Fibroblast of lung (primary cell): ENCODE measurements around the gene VWA5B1.
A peak's percentile ranks its signal among the peaks of the same experiment; 100 is the strongest.

Source experiments
- EZH2 ChIP-seq: IDR thresholded peaks from 2 replicates; pipeline ENCODE4 v1.5.1; 2012; ENCODE audit warnings: low read length, control low read depth, mild to moderate bottlenecking; ENCODE audit errors: missing control alignments
- TF ChIP-seq, protein P1 (sequence below), 2 donors: IDR thresholded peaks in 1 of 2; conservative IDR thresholded peaks in 1 of 2; 1 replicate in 1 of 2; 2 replicates in 1 of 2; pipeline ENCODE4 v1.5.1; 2011 to 2012; ENCODE audit warnings: low read length in 2 of 2, control low read depth in 1 of 2, inconsistent platforms in 1 of 2, low read depth in 1 of 2, mild to moderate bottlenecking in 1 of 2

DNA sequence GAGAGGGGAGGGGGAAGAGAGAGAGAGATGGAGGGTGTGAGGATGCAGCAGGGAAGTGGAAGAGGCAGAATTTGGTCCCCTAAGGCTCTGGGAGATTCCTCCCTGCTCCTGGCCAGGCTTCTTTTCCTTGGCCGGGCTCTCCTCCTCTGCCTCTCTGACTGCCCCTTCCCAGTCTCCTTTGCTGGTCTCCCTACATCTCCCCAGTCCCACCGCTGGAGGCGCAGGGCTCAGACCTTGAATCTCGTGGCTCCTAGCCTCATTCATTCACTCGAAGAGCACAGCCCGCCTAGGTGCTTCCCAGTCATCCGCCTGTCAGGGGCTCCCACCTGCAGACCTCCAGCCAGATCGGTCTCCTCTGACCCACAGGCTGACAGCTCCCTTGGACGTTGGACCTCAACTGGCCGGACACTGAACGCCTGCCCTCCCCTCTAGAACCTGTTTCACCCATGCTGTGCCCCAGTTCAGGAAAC, 76.5 kb downstream of the VWA5B1 start:
- peak; percentile 88 for TF ChIP-seq EZH2
- TF ChIP-seq, protein P1, sequence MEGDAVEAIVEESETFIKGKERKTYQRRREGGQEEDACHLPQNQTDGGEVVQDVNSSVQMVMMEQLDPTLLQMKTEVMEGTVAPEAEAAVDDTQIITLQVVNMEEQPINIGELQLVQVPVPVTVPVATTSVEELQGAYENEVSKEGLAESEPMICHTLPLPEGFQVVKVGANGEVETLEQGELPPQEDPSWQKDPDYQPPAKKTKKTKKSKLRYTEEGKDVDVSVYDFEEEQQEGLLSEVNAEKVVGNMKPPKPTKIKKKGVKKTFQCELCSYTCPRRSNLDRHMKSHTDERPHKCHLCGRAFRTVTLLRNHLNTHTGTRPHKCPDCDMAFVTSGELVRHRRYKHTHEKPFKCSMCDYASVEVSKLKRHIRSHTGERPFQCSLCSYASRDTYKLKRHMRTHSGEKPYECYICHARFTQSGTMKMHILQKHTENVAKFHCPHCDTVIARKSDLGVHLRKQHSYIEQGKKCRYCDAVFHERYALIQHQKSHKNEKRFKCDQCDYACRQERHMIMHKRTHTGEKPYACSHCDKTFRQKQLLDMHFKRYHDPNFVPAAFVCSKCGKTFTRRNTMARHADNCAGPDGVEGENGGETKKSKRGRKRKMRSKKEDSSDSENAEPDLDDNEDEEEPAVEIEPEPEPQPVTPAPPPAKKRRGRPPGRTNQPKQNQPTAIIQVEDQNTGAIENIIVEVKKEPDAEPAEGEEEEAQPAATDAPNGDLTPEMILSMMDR (conservative IDR thresholded peaks at IDR 0.05 in 1 of 2, IDR thresholded peaks at IDR 0.05 in 1 of 2; ENCODE audit: low read depth in 1 of 2, low read length in 2 of 2), result peak; percentile 66 to 85
